Endothelial cell of umbilical vein (primary cell): ENCODE data around the gene CRYGS. TPM values are rescaled to one million over a fixed set of nuclear protein-coding genes. Genes with fewer than 3 reads are reported as not detected.

Source experiments
- BruUV-seq: library from RNA; stranded (reverse); fragments of 400-500 nt; replicated peaks from 2 replicates; lab custom pipeline; 2021; lab: Mats Ljungman, UMichigan
- CTCF ChIA-PET: fragments of 300-600, 350-600 bp; sonication (Branson Sonifier 250); formaldehyde crosslinking; loops from one replicate; lab custom pipeline; 2021; ENCODE audit warnings: antibody characterized with exemption, inconsistent platforms; lab: Charles Lee
- POLR2A ChIA-PET: fragments of 300-600, 350-600 bp; sonication (Branson Sonifier 250); formaldehyde crosslinking; loops from one replicate; lab custom pipeline; 2021; ENCODE audit warnings: antibody characterized with exemption, inconsistent platforms; lab: Charles Lee
- DNase-seq: peaks from one replicate; pipeline ENCODE4 v3.0.0-alpha.2; 2011; ENCODE audit warnings: low read depth, low spot score
- FAIRE-seq: peaks from 2 replicates; lab custom pipeline; 2011; peaks lifted over from hg19 to GRCh38; lab: Jason Lieb, UNC
- H2AFZ ChIP-seq: 2 replicates; pipeline ENCODE4 v1.6.0; 2012; ENCODE audit warnings: low read depth, low read length, control low read depth, inconsistent platforms
- H3K27ac ChIP-seq: 2 replicates; pipeline ENCODE4 v1.5.1; 2011; ENCODE audit warnings: low read depth, mild to moderate bottlenecking, control low read depth, low read length, moderate library complexity; ENCODE audit not compliant: insufficient read depth
- H3K27me3 ChIP-seq, 2 experiments: 2 replicates each; pipeline versions ENCODE4 v1.6.0 to v1.6.1; 2011; ENCODE audit warnings: low read length in 2 of 2, mixed read lengths in 1 of 2; ENCODE audit not compliant: control insufficient read depth in 2 of 2, insufficient read depth in 2 of 2
- H3K36me3 ChIP-seq, 2 experiments: 2 replicates in 1 of 2; 3 replicates in 1 of 2; pipeline ENCODE4 v1.5.1; 2011; ENCODE audit warnings: low read length in 2 of 2, mild to moderate bottlenecking in 1 of 2, moderate library complexity in 1 of 2; ENCODE audit not compliant: control insufficient read depth in 2 of 2, insufficient read depth in 2 of 2; ENCODE audit errors: extremely low read depth in 1 of 2
- H3K4me1 ChIP-seq: 3 replicates; pipeline ENCODE4 v1.5.1; 2011; ENCODE audit warnings: mild to moderate bottlenecking, low read length; ENCODE audit not compliant: control insufficient read depth, insufficient read depth; ENCODE audit errors: extremely low read depth
- H3K4me2 ChIP-seq: 2 replicates; pipeline ENCODE4 v1.6.1; 2011; ENCODE audit warnings: low read length, control low read depth, mixed read lengths; ENCODE audit not compliant: insufficient read depth
- H3K4me3 ChIP-seq, 3 experiments: fragments of 200-600 bp in 1 of 3; sonication (generic), shearing (Covaris generic) in 1 of 3; replicated peaks in 1 of 3; 2 replicates each; pipeline ENCODE4 v1.5.1; 2011 to 2016; ENCODE audit warnings: control low read depth in 3 of 3, low read length in 3 of 3, mild to moderate bottlenecking in 2 of 3, inconsistent platforms in 1 of 3, low read depth in 1 of 3, moderate library complexity in 1 of 3; ENCODE audit not compliant: insufficient read depth in 1 of 3
- H3K79me2 ChIP-seq: 2 replicates; pipeline ENCODE4 v1.6.0; 2012; ENCODE audit warnings: low read length, inconsistent platforms; ENCODE audit not compliant: control insufficient read depth, insufficient read depth
- H3K9ac ChIP-seq: replicated peaks from 2 replicates; pipeline ENCODE3; 2011; ENCODE audit warnings: low read length, control low read depth; ENCODE audit not compliant: insufficient read depth; ENCODE audit errors: extremely low read depth
- H3K9me1 ChIP-seq: replicated peaks from 3 replicates; pipeline ENCODE4 v1.6.0; 2011; ENCODE audit warnings: mild to moderate bottlenecking, low read length; ENCODE audit not compliant: control insufficient read depth, insufficient read depth; ENCODE audit errors: extremely low read depth
- H3K9me3 ChIP-seq: replicated peaks from 2 replicates; pipeline ENCODE4 v1.5.1; 2012; ENCODE audit warnings: low read length, inconsistent platforms; ENCODE audit not compliant: control insufficient read depth, insufficient read depth
- H4K20me1 ChIP-seq: replicated peaks from 2 replicates; pipeline ENCODE3; 2011; ENCODE audit warnings: mild to moderate bottlenecking, low read length; ENCODE audit not compliant: control insufficient read depth, insufficient read depth; ENCODE audit errors: extremely low read depth
- EZH2 ChIP-seq: IDR thresholded peaks from 2 replicates; pipeline ENCODE4 v1.6.1; 2012; ENCODE audit warnings: borderline replicate concordance, low read depth, mild to moderate bottlenecking, moderate library complexity, low read length, inconsistent platforms; ENCODE audit not compliant: severe bottlenecking
- FOS ChIP-seq: IDR thresholded peaks from 2 replicates; pipeline ENCODE4 v1.6.1; 2011; ENCODE audit warnings: mild to moderate bottlenecking, low read length, moderate library complexity, borderline replicate concordance; ENCODE audit not compliant: insufficient read depth
- GATA2 ChIP-seq: IDR thresholded peaks from 2 replicates; pipeline ENCODE4 v1.7.0; 2011; ENCODE audit warnings: low read depth, mild to moderate bottlenecking, moderate library complexity, mixed read lengths, low read length; ENCODE audit not compliant: insufficient read length, insufficient read depth
- JUN ChIP-seq: IDR thresholded peaks from 2 replicates; pipeline ENCODE4 v1.6.1; 2011; ENCODE audit warnings: borderline replicate concordance, low read depth; ENCODE audit not compliant: insufficient read length, insufficient read depth
- MAX ChIP-seq: IDR thresholded peaks from 2 replicates; pipeline ENCODE4 v1.6.1; 2011; ENCODE audit not compliant: insufficient read depth, insufficient read length
- MYC ChIP-seq: IDR thresholded peaks from one replicate; pipeline ENCODE4 v1.6.1; 2011; ENCODE audit warnings: mild to moderate bottlenecking, low read depth, low read length
- POLR2A ChIP-seq: IDR thresholded peaks from 2 replicates; pipeline ENCODE4 v1.6.1; 2012; ENCODE audit warnings: low read depth, mild to moderate bottlenecking, control low read depth, low read length
- POLR2AphosphoS5 ChIP-seq: IDR thresholded peaks from 2 replicates; pipeline ENCODE4 v1.6.1; 2012; ENCODE audit warnings: low read depth, mild to moderate bottlenecking, control low read depth, low read length, moderate library complexity; ENCODE audit not compliant: insufficient read depth
- dilution Hi-C: fragments of 300-500 bp; cut with MboI; formaldehyde crosslinking; loops from one replicate; pipeline ENCODE4 v1.15.0; 2019; ENCODE audit warnings: low sequenced_read_pairs; ENCODE audit not compliant: extremely low pct_ligation_motif_present
- intact Hi-C: fragments of 100-400 bp; cut with micrococcal nuclease; formaldehyde crosslinking; loops from one replicate; pipeline ENCODE4 v1.10.0; 2022
- polyA plus RNA-seq, 4 experiments: library from polyadenylated mRNA; depleted of rRNA in 3 of 4; stranded (reverse) in 3 of 4; unstranded in 1 of 4; fragments of >200 nt; gene quantifications; 2 replicates each; pipeline versions ENCODE4 v1.2.1 to v1.2.3, GENCODE V29; 2011 to 2012; ENCODE audit warnings: missing spikeins in 1 of 4
- total RNA-seq: library from RNA; stranded (reverse); gene quantifications from 2 replicates; pipeline ENCODE4 v1.2.3, GENCODE V29; 2021
- TF ChIP-seq, protein P1 (sequence below), 2 donors: IDR thresholded peaks; 1 replicate in 1 of 2; 2 replicates in 1 of 2; pipeline ENCODE4 v1.5.1; 2011; ENCODE audit warnings: low read length in 2 of 2, mild to moderate bottlenecking in 2 of 2, moderate library complexity in 2 of 2, control low read depth in 1 of 2, inconsistent platforms in 1 of 2, low read depth in 1 of 2; ENCODE audit not compliant: insufficient read depth in 1 of 2; ENCODE audit errors: extremely low read depth in 1 of 2

The CRYGS gene
- total and polyA plus RNA-seq, 2 donors (not counting 3 experiments of a cell fraction or from before 2014, with no cell fraction given) = 5.0 TPM

DNA sequence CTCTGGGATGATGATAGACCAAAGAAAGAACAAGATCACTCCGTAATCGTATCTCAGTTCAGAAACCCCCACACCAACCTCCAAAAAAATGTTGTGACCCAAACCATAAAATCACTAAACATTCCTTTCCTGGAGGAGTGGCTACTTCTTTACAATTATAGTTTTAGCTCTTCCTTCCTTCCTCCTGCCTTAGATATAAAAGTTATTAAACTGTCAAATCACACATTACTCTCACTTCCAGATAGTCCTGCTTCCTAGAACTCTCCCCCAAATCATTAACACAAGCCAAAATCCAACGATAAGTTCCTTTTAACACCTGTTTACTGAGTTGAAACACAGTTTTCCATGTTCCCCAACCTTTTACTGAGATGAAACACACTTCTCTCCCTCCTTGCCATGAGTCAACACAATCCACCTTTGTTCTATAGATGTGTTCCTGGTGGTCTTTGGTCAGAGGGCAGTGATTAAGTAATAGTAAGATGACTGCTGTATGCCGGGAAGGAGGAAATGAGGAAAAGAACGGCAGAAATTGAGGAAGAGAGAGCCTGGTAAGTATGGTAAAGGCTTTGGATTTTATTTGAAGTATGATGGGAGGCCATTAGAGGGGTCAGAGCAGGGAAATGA lies 8.3 kb upstream of the CRYGS start:
- no peak overlapping the region for H3K4me2 ChIP-seq
- H2AFZ ChIP-seq = no peak overlapping the region
- H4K20me1 ChIP-seq = no peaks in the 10 kb centered on the region
- no peak for FAIRE-seq
- peaks cover 2% of the 10 kb centered on the region for H3K79me2 ChIP-seq
- POLR2A ChIA-PET = no interaction called here
- DNase-seq = no peak
- dilution Hi-C loops (no loop called here), intact Hi-C loops (no loop called here)
- no peak overlapping the region for H3K27ac ChIP-seq
- H3K9ac ChIP-seq = no peak overlapping the region
- CTCF ChIA-PET = interaction anchor here (2.7 kb wide), 1 partner anchor 12 kb away, joined by 19 read pairs; no protein-coding TSS in a partner anchor
- H3K4me3 ChIP-seq = no peak overlapping the region
- no peaks in the 10 kb centered on the region for H3K27me3 ChIP-seq
- no peaks in the 10 kb centered on the region for H3K4me1 ChIP-seq
- H3K36me3 ChIP-seq = peaks cover 10 to 20% of the 10 kb centered on the region in 2 experiments
- H3K9me3 ChIP-seq = no peaks in the 10 kb centered on the region
- TF ChIP-seq MYC (no peak), EZH2 (no peak), GATA2 (no peak), JUN (no peak), FOS (no peak), MAX (no peak), POLR2A (no peak), POLR2AphosphoS5 (no peak)
- TF ChIP-seq, protein P1, sequence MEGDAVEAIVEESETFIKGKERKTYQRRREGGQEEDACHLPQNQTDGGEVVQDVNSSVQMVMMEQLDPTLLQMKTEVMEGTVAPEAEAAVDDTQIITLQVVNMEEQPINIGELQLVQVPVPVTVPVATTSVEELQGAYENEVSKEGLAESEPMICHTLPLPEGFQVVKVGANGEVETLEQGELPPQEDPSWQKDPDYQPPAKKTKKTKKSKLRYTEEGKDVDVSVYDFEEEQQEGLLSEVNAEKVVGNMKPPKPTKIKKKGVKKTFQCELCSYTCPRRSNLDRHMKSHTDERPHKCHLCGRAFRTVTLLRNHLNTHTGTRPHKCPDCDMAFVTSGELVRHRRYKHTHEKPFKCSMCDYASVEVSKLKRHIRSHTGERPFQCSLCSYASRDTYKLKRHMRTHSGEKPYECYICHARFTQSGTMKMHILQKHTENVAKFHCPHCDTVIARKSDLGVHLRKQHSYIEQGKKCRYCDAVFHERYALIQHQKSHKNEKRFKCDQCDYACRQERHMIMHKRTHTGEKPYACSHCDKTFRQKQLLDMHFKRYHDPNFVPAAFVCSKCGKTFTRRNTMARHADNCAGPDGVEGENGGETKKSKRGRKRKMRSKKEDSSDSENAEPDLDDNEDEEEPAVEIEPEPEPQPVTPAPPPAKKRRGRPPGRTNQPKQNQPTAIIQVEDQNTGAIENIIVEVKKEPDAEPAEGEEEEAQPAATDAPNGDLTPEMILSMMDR (IDR thresholded peaks at IDR 0.05; ENCODE audit: extremely low read depth in 1 of 2, insufficient read depth in 1 of 2, low read depth in 1 of 2, low read length in 2 of 2) = no peak
- no TSS peak for BruUV-seq
- H3K9me1 ChIP-seq = no peaks in the 10 kb centered on the region
